Measurements from ENCODE around the gene DHX40. TPM values are rescaled to one million over a fixed set of nuclear protein-coding genes. Genes with fewer than 3 reads are reported as not detected.
"Not testable (repeated sequence)": the region's sequence is repeated elsewhere in the genome, so short reads cannot be mapped to it uniquely, and the experiment has no call there.

The DHX40 gene
- polyA plus RNA-seq (2013, experiment 1 of 2; ENCODE audit: insufficient read length), result 27.3 TPM
- 30.9 TPM for polyA plus RNA-seq (2013, experiment 2 of 2; ENCODE audit: insufficient read length)

GRCh38 chr17:59565171-59565958, at the start of gene DHX40:
TSS of gene DHX40 (plus strand) at chr17:59565610. CDS start at chr17:59565672, 62 bp downstream.
- peak; percentile 97 for DNase-seq

- DNase-seq, result no peak
Observed at GRCh38 chr17:59516451-59516850, 49.0 kb upstream of the DHX40 start.

- DNase-seq, result no peak
Observed at GRCh38 chr17:59519132-59519531, 46.3 kb upstream of the DHX40 start.

- DNase-seq, result no peak
Observed at GRCh38 chr17:59520251-59520650, 45.2 kb upstream of the DHX40 start.

- peak; percentile 67 for DNase-seq
Observed at GRCh38 chr17:59521465-59522126, 43.8 kb upstream of the DHX40 start.

GRCh38 chr17:59524930-59525329, 40.5 kb upstream of the DHX40 start:
- DNase-seq, result not testable (repeated sequence)

GRCh38 chr17:59525668-59526067, 39.7 kb upstream of the DHX40 start:
- DNase-seq, result no peak

- DNase-seq, result no peak
Observed at GRCh38 chr17:59526451-59526850, 39.0 kb upstream of the DHX40 start.

GRCh38 chr17:59527325-59527917, 38.0 kb upstream of the DHX40 start:
- no peak for DNase-seq

GRCh38 chr17:59527931-59528330, 37.5 kb upstream of the DHX40 start:
- no peak for DNase-seq

GRCh38 chr17:59530531-59530930, 34.9 kb upstream of the DHX40 start:
- DNase-seq, result no peak

GRCh38 chr17:59533694-59534093, 31.7 kb upstream of the DHX40 start:
- no peak for DNase-seq

- peak; percentile 4 for DNase-seq
Observed at GRCh38 chr17:59534583-59534982, 30.8 kb upstream of the DHX40 start.

- no peak for DNase-seq
Observed at GRCh38 chr17:59538195-59538909, 27.1 kb upstream of the DHX40 start.

- no peak for DNase-seq
Observed at GRCh38 chr17:59542960-59543635, 22.3 kb upstream of the DHX40 start.

GRCh38 chr17:59545942-59546341, 19.5 kb upstream of the DHX40 start:
- no peak for DNase-seq

- DNase-seq, result peak; percentile 4
Observed at GRCh38 chr17:59547131-59547915, 18.1 kb upstream of the DHX40 start.

GRCh38 chr17:59548985-59549384, 16.4 kb upstream of the DHX40 start:
- not testable (repeated sequence) for DNase-seq

- no peak for DNase-seq
Observed at GRCh38 chr17:59550703-59551102, 14.7 kb upstream of the DHX40 start.

- DNase-seq, result no peak
Observed at GRCh38 chr17:59558039-59558438, 7.4 kb upstream of the DHX40 start.

GRCh38 chr17:59558953-59559352, 6.5 kb upstream of the DHX40 start:
- peak; percentile 8 for DNase-seq

Data from fibroblast of skin of scalp (primary cell).